Keratinocyte (primary cell): ENCODE measurements around the gene PLA2G2E. TPM values are rescaled to one million over a fixed set of nuclear protein-coding genes. Genes with fewer than 3 reads are reported as not detected.

Experiments
- DNase-seq: peaks from one replicate; pipeline ENCODE4 v3.0.0-alpha.2; 2011; ENCODE audit warnings: low read depth, missing footprints, low spot score
- FAIRE-seq: peaks from 2 replicates; lab custom pipeline; 2011; peaks lifted over from hg19 to GRCh38; lab: Jason Lieb, UNC
- H2AFZ ChIP-seq: 2 replicates; pipeline ENCODE4 v1.6.0; 2012; ENCODE audit warnings: low read length, control low read depth, inconsistent platforms; ENCODE audit not compliant: control insufficient read depth
- H3K27ac ChIP-seq: 2 replicates; pipeline ENCODE4 v1.5.1; 2011; ENCODE audit warnings: low read length; ENCODE audit not compliant: control insufficient read depth, insufficient read depth
- H3K27me3 ChIP-seq: 3 replicates; pipeline ENCODE4 v1.6.0; 2011; ENCODE audit warnings: low read length; ENCODE audit not compliant: control insufficient read depth, insufficient read depth; ENCODE audit errors: extremely low read depth
- H3K36me3 ChIP-seq, 2 experiments: 2 replicates in 1 of 2; 3 replicates in 1 of 2; pipeline ENCODE4 v1.5.1; 2011; ENCODE audit warnings: low read length in 2 of 2, mild to moderate bottlenecking in 1 of 2; ENCODE audit not compliant: control insufficient read depth in 2 of 2, insufficient read depth in 2 of 2; ENCODE audit errors: extremely low read depth in 1 of 2
- H3K4me1 ChIP-seq: 3 replicates; pipeline ENCODE4 v1.5.1; 2011; ENCODE audit warnings: low read length; ENCODE audit not compliant: control insufficient read depth, insufficient read depth; ENCODE audit errors: extremely low read depth
- H3K4me2 ChIP-seq: 3 replicates; pipeline ENCODE4 v1.6.0; 2011; ENCODE audit warnings: low read depth, low read length; ENCODE audit not compliant: control insufficient read depth, insufficient read depth; ENCODE audit errors: extremely low read depth
- H3K4me3 ChIP-seq, 3 experiments: fragments of 200-600 bp in 1 of 3; sonication (generic) in 1 of 3; 2 replicates in 2 of 3; 3 replicates in 1 of 3; pipeline ENCODE4 v1.5.1; 2011 to 2016; ENCODE audit warnings: low read length in 3 of 3, mild to moderate bottlenecking in 3 of 3, control low read depth in 2 of 3, inconsistent platforms in 1 of 3, low read depth in 1 of 3, mixed read lengths in 1 of 3, mixed run types in 1 of 3, moderate library complexity in 1 of 3; ENCODE audit not compliant: control insufficient read depth in 2 of 3, insufficient read depth in 2 of 3; ENCODE audit errors: extremely low read depth in 1 of 3
- H3K79me2 ChIP-seq: 2 replicates; pipeline ENCODE4 v1.6.0; 2012; ENCODE audit warnings: low read length; ENCODE audit not compliant: control insufficient read depth, insufficient read depth
- H3K9ac ChIP-seq: 3 replicates; pipeline ENCODE4 v1.6.0; 2011; ENCODE audit warnings: low read length; ENCODE audit not compliant: control insufficient read depth, insufficient read depth; ENCODE audit errors: extremely low read depth
- H3K9me1 ChIP-seq: 3 replicates; pipeline ENCODE4 v1.6.0; 2011; ENCODE audit warnings: low read length; ENCODE audit not compliant: control insufficient read depth, insufficient read depth; ENCODE audit errors: extremely low read depth
- H3K9me3 ChIP-seq: 2 replicates; pipeline ENCODE4 v1.5.1; 2012; ENCODE audit warnings: low read depth, low read length; ENCODE audit not compliant: control insufficient read depth
- H4K20me1 ChIP-seq: 3 replicates; pipeline ENCODE4 v1.6.0; 2011; ENCODE audit warnings: low read length; ENCODE audit not compliant: control insufficient read depth, insufficient read depth; ENCODE audit errors: extremely low read depth
- EZH2 ChIP-seq: IDR thresholded peaks from one replicate; pipeline ENCODE4 v1.6.1; 2012; ENCODE audit warnings: inconsistent platforms, mild to moderate bottlenecking, low read length, moderate library complexity
- dilution Hi-C: fragments of 300-500 bp; cut with MboI; formaldehyde crosslinking; loops from one replicate; pipeline ENCODE4 v1.7.0; 2020; ENCODE audit warnings: low sequenced_read_pairs; ENCODE audit not compliant: extremely low pct_ligation_motif_present
- polyA plus RNA-seq, 5 experiments: library from polyadenylated mRNA; depleted of rRNA in 3 of 5; stranded (reverse) in 3 of 5; stranded (forward) in 1 of 5; unstranded in 1 of 5; fragments of >200 nt; gene quantifications; 1 replicate in 1 of 5; 2 replicates in 3 of 5; 3 replicates in 1 of 5; pipeline versions ENCODE4 v1.2.1 to v1.2.3, GENCODE V29; 2011 to 2012; ENCODE audit warnings: missing spikeins in 2 of 5, low read depth in 1 of 5, low replicate concordance in 1 of 5
- TF ChIP-seq, protein P1 (sequence below), 3 experiments: IDR thresholded peaks in 1 of 3; conservative IDR thresholded peaks in 1 of 3; optimal IDR thresholded peaks in 1 of 3; 2 replicates in 2 of 3; 3 replicates in 1 of 3; pipeline versions ENCODE3 to v1.5.1; 2011; ENCODE audit warnings: low read length in 3 of 3, mild to moderate bottlenecking in 3 of 3, moderate library complexity in 2 of 3, control low read depth in 1 of 3, inconsistent platforms in 1 of 3; ENCODE audit not compliant: insufficient read depth in 2 of 3; ENCODE audit errors: extremely low read depth in 1 of 3

The PLA2G2E gene
- polyA plus RNA-seq, 1 donor (not counting 4 experiments of a cell fraction or from before 2014, with no cell fraction given) = not detected

DNA sequence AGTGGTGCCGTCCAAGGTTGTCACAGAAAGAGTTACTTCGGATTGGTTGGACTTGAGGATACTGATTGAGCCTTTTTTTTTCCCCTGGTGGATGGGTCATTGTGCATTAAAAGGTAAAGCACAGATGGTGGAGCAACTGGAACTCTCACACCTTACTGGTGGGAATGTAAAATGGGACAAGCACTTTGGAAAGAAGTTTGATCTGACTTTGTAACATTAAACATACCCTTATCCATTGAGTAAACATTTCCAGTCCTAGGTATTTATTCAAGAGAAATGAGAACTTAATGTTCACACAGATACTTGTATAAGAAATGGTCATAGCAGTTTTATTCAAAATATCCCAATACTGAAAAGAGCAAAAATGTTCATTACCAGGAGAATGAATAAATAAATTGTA, 41.1 kb upstream of the PLA2G2E start:
- H4K20me1 ChIP-seq = no peaks in the 10 kb centered on the region
- FAIRE-seq (no peak), DNase-seq (no peak)
- H3K27ac ChIP-seq = no peak overlapping the region
- H3K36me3 ChIP-seq = no peaks in the 10 kb centered on the region
- H3K4me1 ChIP-seq = no peaks in the 10 kb centered on the region
- H3K9ac ChIP-seq = no peak overlapping the region
- H3K4me3 ChIP-seq = no peak overlapping the region
- peaks cover 20% of the 10 kb centered on the region for H3K27me3 ChIP-seq
- H3K79me2 ChIP-seq = no peaks in the 10 kb centered on the region
- TF ChIP-seq EZH2 = no peak
- TF ChIP-seq, protein P1, sequence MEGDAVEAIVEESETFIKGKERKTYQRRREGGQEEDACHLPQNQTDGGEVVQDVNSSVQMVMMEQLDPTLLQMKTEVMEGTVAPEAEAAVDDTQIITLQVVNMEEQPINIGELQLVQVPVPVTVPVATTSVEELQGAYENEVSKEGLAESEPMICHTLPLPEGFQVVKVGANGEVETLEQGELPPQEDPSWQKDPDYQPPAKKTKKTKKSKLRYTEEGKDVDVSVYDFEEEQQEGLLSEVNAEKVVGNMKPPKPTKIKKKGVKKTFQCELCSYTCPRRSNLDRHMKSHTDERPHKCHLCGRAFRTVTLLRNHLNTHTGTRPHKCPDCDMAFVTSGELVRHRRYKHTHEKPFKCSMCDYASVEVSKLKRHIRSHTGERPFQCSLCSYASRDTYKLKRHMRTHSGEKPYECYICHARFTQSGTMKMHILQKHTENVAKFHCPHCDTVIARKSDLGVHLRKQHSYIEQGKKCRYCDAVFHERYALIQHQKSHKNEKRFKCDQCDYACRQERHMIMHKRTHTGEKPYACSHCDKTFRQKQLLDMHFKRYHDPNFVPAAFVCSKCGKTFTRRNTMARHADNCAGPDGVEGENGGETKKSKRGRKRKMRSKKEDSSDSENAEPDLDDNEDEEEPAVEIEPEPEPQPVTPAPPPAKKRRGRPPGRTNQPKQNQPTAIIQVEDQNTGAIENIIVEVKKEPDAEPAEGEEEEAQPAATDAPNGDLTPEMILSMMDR (optimal IDR thresholded peaks at IDR 0.05 in 1 of 3, IDR thresholded peaks at IDR 0.05 in 1 of 3, conservative IDR thresholded peaks at IDR 0.05 in 1 of 3; ENCODE audit: extremely low read depth in 1 of 3, insufficient read depth in 2 of 3, low read length in 3 of 3) = no peak
- dilution Hi-C loops = no loop called here
- no peaks in the 10 kb centered on the region for H3K9me1 ChIP-seq
- H3K4me2 ChIP-seq = no peak overlapping the region
- no peak overlapping the region for H2AFZ ChIP-seq
- no peaks in the 10 kb centered on the region for H3K9me3 ChIP-seq

DNA sequence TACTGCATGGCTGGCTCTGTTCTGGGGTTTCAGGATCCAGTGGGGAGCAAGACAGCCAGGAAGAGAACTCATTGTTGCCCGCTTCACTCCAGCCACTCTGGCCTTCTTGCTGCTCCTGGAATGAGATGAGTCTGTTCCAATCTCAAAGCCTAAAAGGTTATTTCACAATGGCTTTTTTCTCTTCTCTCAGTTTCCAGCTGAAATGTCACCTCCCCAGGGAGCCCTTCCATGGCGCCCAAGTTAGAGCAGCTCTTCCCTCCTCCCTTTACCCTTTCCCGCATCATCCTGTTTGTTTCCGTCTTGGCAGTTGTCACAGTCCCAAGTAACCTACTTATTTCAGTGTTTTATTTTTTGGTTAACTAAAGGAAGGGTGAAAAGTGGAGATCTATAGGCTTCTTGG, 40.2 kb upstream of the PLA2G2E start:
- Histone ChIP-seq H3K4me3 (no peak overlapping the region), H3K4me1 (no peaks in the 10 kb centered on the region), H4K20me1 (no peaks in the 10 kb centered on the region), H3K9me3 (no peaks in the 10 kb centered on the region), H3K27me3 (peaks cover 19% of the 10 kb centered on the region), H3K4me2 (no peak overlapping the region), H3K79me2 (no peaks in the 10 kb centered on the region), H3K27ac (no peak overlapping the region), H3K9ac (no peak overlapping the region), H2AFZ (no peak overlapping the region), H3K36me3 (no peaks in the 10 kb centered on the region), H3K9me1 (no peaks in the 10 kb centered on the region)
- TF ChIP-seq, protein P1 (optimal IDR thresholded peaks at IDR 0.05 in 1 of 3, IDR thresholded peaks at IDR 0.05 in 1 of 3, conservative IDR thresholded peaks at IDR 0.05 in 1 of 3; ENCODE audit: extremely low read depth in 1 of 3, insufficient read depth in 2 of 3, low read length in 3 of 3) = no peak
- TF ChIP-seq EZH2 = no peak
- no peak for FAIRE-seq
- dilution Hi-C loops = no loop called here
- DNase-seq = no peak
